ENCODE data around the gene RPSA.

GRCh38 chr3:39388153-39388552 is 18.4 kb upstream of the RPSA start:
- TF ChIP-seq BACH2 (CRISPR knock-in tag; IDR thresholded peaks at IDR 0.05; ENCODE audit: borderline replicate concordance) (no peak), ARNTL (CRISPR knock-in tag; IDR thresholded peaks at IDR 0.05; ENCODE audit: borderline replicate concordance, low read depth) (no peak), CSDC2 (CRISPR knock-in tag; IDR thresholded peaks at IDR 0.05) (no peak), PATZ1 (CRISPR knock-in tag; IDR thresholded peaks at IDR 0.05; ENCODE audit: borderline replicate concordance) (no peak), GLIS3 (CRISPR knock-in tag; IDR thresholded peaks at IDR 0.05) (no peak), TCF4 (CRISPR knock-in tag; IDR thresholded peaks at IDR 0.05; ENCODE audit: borderline replicate concordance) (no peak), RARB (CRISPR knock-in tag; IDR thresholded peaks at IDR 0.05) (no peak), ZFP3 (CRISPR knock-in tag; IDR thresholded peaks at IDR 0.05) (no peak), TOX (CRISPR knock-in tag; IDR thresholded peaks at IDR 0.05; ENCODE audit: borderline replicate concordance) (no peak)
- TF ChIP-seq, protein P1, sequence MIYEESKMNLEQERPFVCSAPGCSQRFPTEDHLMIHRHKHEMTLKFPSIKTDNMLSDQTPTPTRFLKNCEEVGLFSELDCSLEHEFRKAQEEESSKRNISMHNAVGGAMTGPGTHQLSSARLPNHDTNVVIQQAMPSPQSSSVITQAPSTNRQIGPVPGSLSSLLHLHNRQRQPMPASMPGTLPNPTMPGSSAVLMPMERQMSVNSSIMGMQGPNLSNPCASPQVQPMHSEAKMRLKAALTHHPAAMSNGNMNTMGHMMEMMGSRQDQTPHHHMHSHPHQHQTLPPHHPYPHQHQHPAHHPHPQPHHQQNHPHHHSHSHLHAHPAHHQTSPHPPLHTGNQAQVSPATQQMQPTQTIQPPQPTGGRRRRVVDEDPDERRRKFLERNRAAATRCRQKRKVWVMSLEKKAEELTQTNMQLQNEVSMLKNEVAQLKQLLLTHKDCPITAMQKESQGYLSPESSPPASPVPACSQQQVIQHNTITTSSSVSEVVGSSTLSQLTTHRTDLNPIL (CRISPR knock-in tag; IDR thresholded peaks at IDR 0.05; ENCODE audit: low read depth) = no peak

Measured in SK-N-SH treated with all-trans-retinoic acid at 6 μM for 48 hours (cell line).